PC-9 (cell line): ENCODE measurements around the gene NPHP4. TPM values are rescaled to one million over a fixed set of nuclear protein-coding genes. Genes with fewer than 3 reads are reported as not detected.

Experiments
- BruUV-seq: library from RNA; stranded (reverse); fragments of 400-500 nt; replicated peaks from 2 replicates; lab custom pipeline; 2021; lab: Mats Ljungman, UMichigan
- CTCF ChIA-PET: fragments of 300-600 bp; sonication (Branson Sonifier 250); formaldehyde crosslinking; loops from one replicate; lab custom pipeline; 2022; ENCODE audit warnings: antibody characterized with exemption; lab: Charles Lee
- POLR2A ChIA-PET: fragments of 300-600 bp; sonication (Branson Sonifier 250); formaldehyde crosslinking; loops from one replicate; lab custom pipeline; 2022; ENCODE audit warnings: antibody characterized with exemption; ENCODE audit not compliant: unreplicated experiment; lab: Charles Lee
- DNase-seq, 2 experiments: peaks; one replicate each; pipeline versions ENCODE4 v3.0.0 to v3.0.0-alpha.2; 2015 to 2022; ENCODE audit warnings: mixed read lengths in 1 of 2
- H2AFZ ChIP-seq: fragments of 200-600 bp; sonication (generic); 2 replicates; pipeline ENCODE4 v1.8.1; 2017; ENCODE audit warnings: antibody characterized with exemption
- H3F3A ChIP-seq: fragments of 200-600 bp; sonication (generic); 2 replicates; pipeline ENCODE4 v1.8.1; 2017; ENCODE audit warnings: antibody characterized with exemption, mild to moderate bottlenecking, low read depth; ENCODE audit not compliant: insufficient read depth
- H3K27ac ChIP-seq: fragments of 200-600 bp; sonication (generic); 2 replicates; pipeline ENCODE4 v1.6.1; 2016; ENCODE audit warnings: mixed run types
- H3K27me3 ChIP-seq: fragments of 200-600 bp; sonication (generic); 2 replicates; pipeline ENCODE4 v1.6.1; 2016; ENCODE audit warnings: low read depth, mixed run types; ENCODE audit not compliant: insufficient read depth
- H3K36me3 ChIP-seq: fragments of 200-600 bp; sonication (generic); 2 replicates; pipeline ENCODE4 v1.6.1; 2016; ENCODE audit warnings: low read depth, mixed run types
- H3K4me1 ChIP-seq: fragments of 200-600 bp; sonication (generic); replicated peaks from 2 replicates; pipeline ENCODE4 v1.6.1; 2016; ENCODE audit warnings: mixed run types; ENCODE audit not compliant: insufficient read depth
- H3K4me2 ChIP-seq: fragments of 200-600 bp; sonication (generic); 2 replicates; pipeline ENCODE4 v1.6.1; 2017; ENCODE audit warnings: mixed run types
- H3K4me3 ChIP-seq: fragments of 200-600 bp; sonication (generic); 2 replicates; pipeline ENCODE4 v1.6.1; 2016; ENCODE audit warnings: mixed run types
- H3K79me2 ChIP-seq: fragments of 200-600 bp; sonication (generic); 2 replicates; pipeline ENCODE4 v1.6.1; 2017; ENCODE audit warnings: low read depth, mixed run types
- H3K9me2 ChIP-seq: fragments of 200-600 bp; sonication (generic); 2 replicates; pipeline ENCODE4 v1.8.1; 2017; ENCODE audit warnings: mild to moderate bottlenecking; ENCODE audit not compliant: insufficient read depth
- H3K9me3 ChIP-seq: fragments of 200-600 bp; sonication (generic); 2 replicates; pipeline ENCODE4 v1.8.1; 2016; ENCODE audit warnings: low read depth; ENCODE audit not compliant: insufficient read depth
- H4K20me1 ChIP-seq: fragments of 200-600 bp; sonication (generic); 2 replicates; pipeline ENCODE4 v1.8.1; 2017; ENCODE audit not compliant: insufficient read depth
- CTCF ChIP-seq: fragments of 200-600 bp; sonication (generic); conservative IDR thresholded peaks from 2 replicates; pipeline ENCODE4 v1.6.1; 2017; ENCODE audit warnings: mixed run types, antibody characterized with exemption, mild to moderate bottlenecking, moderate library complexity
- EZH2 ChIP-seq: fragments of 200-600 bp; sonication (generic); IDR thresholded peaks from 2 replicates; pipeline ENCODE4 v1.8.0; 2017; ENCODE audit warnings: antibody characterized with exemption, low read depth
- intact Hi-C: fragments of 100-400 bp; cut with micrococcal nuclease; formaldehyde crosslinking; loops from one replicate; pipeline ENCODE4 v1.10.0; 2022; ENCODE audit not compliant: unreplicated experiment
- total RNA-seq: library from RNA; stranded (reverse); gene quantifications from 2 replicates; pipeline ENCODE4 v1.2.3, GENCODE V29; 2021

The NPHP4 gene
- total RNA-seq, 1 experiment from 2014 or later, result 17.9 TPM

GRCh38 chr1:5860277-5860676 is 131.9 kb downstream of the NPHP4 start:
- Histone ChIP-seq H3K36me3 (no peaks in the 10 kb centered on the region), H3K27me3 (no peaks in the 10 kb centered on the region), H3K9me2 (no peaks in the 10 kb centered on the region), H3K4me3 (no peak overlapping the region), H3K4me2 (no peak overlapping the region), H3K79me2 (no peaks in the 10 kb centered on the region), H2AFZ (no peak overlapping the region), H3K9me3 (no peaks in the 10 kb centered on the region), H3F3A (no peaks in the 10 kb centered on the region), H3K4me1 (no peaks in the 10 kb centered on the region), H4K20me1 (no peaks in the 10 kb centered on the region), H3K27ac (no peak overlapping the region)
- DNase-seq, result no peak
- ChIA-PET CTCF (no interaction called here), POLR2A (no interaction called here)
- intact Hi-C loops, result no loop called here
- no TSS peak for BruUV-seq
- no peak for TF ChIP-seq EZH2

- H4K20me1 ChIP-seq, result no peaks in the 10 kb centered on the region
- POLR2A ChIA-PET, result no interaction called here
- H3F3A ChIP-seq, result no peaks in the 10 kb centered on the region
- intact Hi-C loops, result no loop called here
- TF ChIP-seq CTCF (no peak), EZH2 (no peak)
- H3K4me3 ChIP-seq, result no peak overlapping the region
- H3K4me1 ChIP-seq, result no peaks in the 10 kb centered on the region
- BruUV-seq, result no TSS peak
- no peak overlapping the region for H2AFZ ChIP-seq
- no peaks in the 10 kb centered on the region for H3K9me3 ChIP-seq
- no peak overlapping the region for H3K27ac ChIP-seq
- H3K79me2 ChIP-seq, result no peaks in the 10 kb centered on the region
- H3K36me3 ChIP-seq, result no peaks in the 10 kb centered on the region
- no peaks in the 10 kb centered on the region for H3K27me3 ChIP-seq
- no peak overlapping the region for H3K4me2 ChIP-seq
- DNase-seq, result no peak
- CTCF ChIA-PET, result no interaction called here
- H3K9me2 ChIP-seq, result no peaks in the 10 kb centered on the region
Measured at GRCh38 chr1:5859766-5860165, 132.5 kb downstream of the NPHP4 start.

GRCh38 chr1:5858844-5859407 is 133.3 kb downstream of the NPHP4 start:
- Histone ChIP-seq H3K9me3 (no peaks in the 10 kb centered on the region), H3K27ac (no peak overlapping the region), H2AFZ (no peak overlapping the region), H3K4me1 (no peaks in the 10 kb centered on the region), H3K36me3 (no peaks in the 10 kb centered on the region), H3K4me3 (no peak overlapping the region), H3K4me2 (no peak overlapping the region), H3F3A (no peaks in the 10 kb centered on the region), H3K27me3 (no peaks in the 10 kb centered on the region), H4K20me1 (no peaks in the 10 kb centered on the region), H3K79me2 (no peaks in the 10 kb centered on the region), H3K9me2 (no peaks in the 10 kb centered on the region)
- DNase-seq, result no peak
- CTCF ChIA-PET, result no interaction called here
- POLR2A ChIA-PET, result no interaction called here
- no peak for TF ChIP-seq EZH2
- TF ChIP-seq CTCF, result no peak
- intact Hi-C loops, result no loop called here
- BruUV-seq, result no TSS peak

GRCh38 chr1:5858246-5858645 is 134.0 kb downstream of the NPHP4 start:
- ChIA-PET CTCF (no interaction called here), POLR2A (no interaction called here)
- no peaks in the 10 kb centered on the region for H3K4me1 ChIP-seq
- H3K4me2 ChIP-seq, result no peak overlapping the region
- no peak overlapping the region for H3K27ac ChIP-seq
- no peaks in the 10 kb centered on the region for H3K9me3 ChIP-seq
- no peaks in the 10 kb centered on the region for H3K9me2 ChIP-seq
- H4K20me1 ChIP-seq, result no peaks in the 10 kb centered on the region
- no peaks in the 10 kb centered on the region for H3K36me3 ChIP-seq
- no TSS peak for BruUV-seq
- H3K4me3 ChIP-seq, result no peak overlapping the region
- H2AFZ ChIP-seq, result no peak overlapping the region
- no peak for DNase-seq
- no peaks in the 10 kb centered on the region for H3K79me2 ChIP-seq
- H3K27me3 ChIP-seq, result no peaks in the 10 kb centered on the region
- no peak for TF ChIP-seq CTCF
- no peak for TF ChIP-seq EZH2
- intact Hi-C loops, result no loop called here
- no peaks in the 10 kb centered on the region for H3F3A ChIP-seq
